Putamen (tissue), 1 donor: Measurements from ENCODE around the gene CPXM2.

Experiments used
- DNase-seq: peaks from one replicate; pipeline ENCODE4 v3.0.0-alpha.2; 2016; ENCODE audit warnings: low spot score

Gene CPXM2

GRCh38 chr10:123847686-123848432 is 43.7 kb downstream of the CPXM2 start:
- DNase-seq, result no peak

- peak; percentile 18 for DNase-seq
Observed at GRCh38 chr10:123843835-123844234, 47.8 kb downstream of the CPXM2 start.

- peak; percentile 53 for DNase-seq
Observed at GRCh38 chr10:123842692-123843385, 48.8 kb downstream of the CPXM2 start.

- no peak for DNase-seq
Observed at GRCh38 chr10:123841560-123841959, 50.0 kb downstream of the CPXM2 start.

GRCh38 chr10:123841115-123841514 is 50.5 kb downstream of the CPXM2 start:
- no peak for DNase-seq

GRCh38 chr10:123840714-123841113 is 50.9 kb downstream of the CPXM2 start:
- DNase-seq, result no peak

GRCh38 chr10:123838596-123839310 is 52.9 kb downstream of the CPXM2 start:
- DNase-seq, result no peak

GRCh38 chr10:123837756-123838155 is 53.9 kb downstream of the CPXM2 start:
- DNase-seq, result no peak

- DNase-seq, result no peak
Observed at GRCh38 chr10:123836418-123837145, 55.0 kb downstream of the CPXM2 start.

GRCh38 chr10:123835575-123835974 is 56.0 kb downstream of the CPXM2 start:
- no peak for DNase-seq

GRCh38 chr10:123833170-123833850 is 58.3 kb downstream of the CPXM2 start:
- DNase-seq, result no peak

GRCh38 chr10:123831259-123831658 is 60.3 kb downstream of the CPXM2 start:
- no peak for DNase-seq

GRCh38 chr10:123821136-123821535 is 70.5 kb downstream of the CPXM2 start:
- no peak for DNase-seq

- DNase-seq, result no peak
Observed at GRCh38 chr10:123809632-123810031, 82.0 kb downstream of the CPXM2 start.

GRCh38 chr10:123808906-123809305 is 82.7 kb downstream of the CPXM2 start:
- DNase-seq, result no peak

- DNase-seq, result no peak
Observed at GRCh38 chr10:123808286-123808685, 83.3 kb downstream of the CPXM2 start.

- peak; percentile 55 for DNase-seq
Observed at GRCh38 chr10:123807444-123808035, 84.1 kb downstream of the CPXM2 start.

GRCh38 chr10:123804716-123805115 is 86.9 kb downstream of the CPXM2 start:
- no peak for DNase-seq

- DNase-seq, result no peak
Observed at GRCh38 chr10:123800821-123801220, 90.8 kb downstream of the CPXM2 start.

- DNase-seq, result no peak
Observed at GRCh38 chr10:123800289-123800688, 91.3 kb downstream of the CPXM2 start.

GRCh38 chr10:123798856-123799255 is 92.8 kb downstream of the CPXM2 start:
- DNase-seq, result no peak
